ENCODE data around the gene ELP6.

DNA sequence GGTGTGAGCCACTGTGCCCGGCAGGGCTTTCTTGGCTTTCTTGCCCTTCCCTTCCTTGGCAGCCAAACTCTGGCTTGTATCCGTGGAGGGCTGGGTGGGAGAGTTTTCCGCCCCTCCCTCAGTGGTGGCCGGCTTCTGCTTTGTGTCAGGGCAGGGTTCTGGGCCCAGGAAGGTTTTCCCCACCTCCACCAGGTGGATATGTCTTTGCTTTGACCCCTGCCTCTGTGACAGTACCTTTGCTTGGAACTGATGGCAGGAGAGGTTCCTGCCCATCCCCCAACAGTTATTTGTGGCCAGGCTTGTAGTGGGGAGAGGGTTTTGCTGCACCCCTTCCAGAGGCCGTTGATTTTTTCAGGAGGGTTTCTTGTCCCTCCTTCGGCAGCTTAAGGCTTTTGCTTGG, 40.8 kb upstream of the ELP6 start:
- no peak for TF ChIP-seq CTCF (conservative IDR thresholded peaks at IDR 0.05; ENCODE audit: low read depth, low read length)
- TF ChIP-seq EZH2 (IDR thresholded peaks at IDR 0.05; ENCODE audit: borderline replicate concordance, low read depth, low read length, poor library complexity, severe bottlenecking): no peak

Measured in A673 (cell line).